HUDEP-2 (cell line): Measurements from ENCODE around the gene PSMG1.
"Not testable (repeated sequence)": the region's sequence is repeated elsewhere in the genome, so short reads cannot be mapped to it uniquely, and the experiment has no call there.

ENCODE experiments used
- DNase-seq, 76 experiments: peaks; one replicate each; lab custom pipeline; 2025; ENCODE audit not compliant: unreplicated experiment in 76 of 76; lab: John Stamatoyannopoulos, UW

PSMG1 gene

DNA sequence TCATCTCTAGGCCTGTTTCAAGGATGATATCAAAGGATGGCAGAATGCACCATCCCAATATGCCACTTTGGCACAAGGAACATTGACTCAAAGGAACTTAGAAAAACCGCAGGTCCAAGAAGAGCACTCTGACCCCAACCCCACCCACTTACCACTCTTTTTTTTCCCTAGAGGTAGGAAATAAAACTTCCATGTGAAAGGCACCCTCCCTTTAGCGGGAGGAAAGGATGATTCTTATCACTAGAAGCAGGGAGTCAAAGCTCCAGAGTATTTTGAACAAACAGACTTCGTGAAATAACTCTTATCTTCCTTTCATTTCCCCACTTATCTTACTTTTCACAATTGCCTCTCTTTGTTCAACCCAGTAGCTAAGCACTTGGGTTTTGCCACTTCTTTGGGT, 22.2 kb downstream of the PSMG1 start:
- no peak for DNase-seq

DNA sequence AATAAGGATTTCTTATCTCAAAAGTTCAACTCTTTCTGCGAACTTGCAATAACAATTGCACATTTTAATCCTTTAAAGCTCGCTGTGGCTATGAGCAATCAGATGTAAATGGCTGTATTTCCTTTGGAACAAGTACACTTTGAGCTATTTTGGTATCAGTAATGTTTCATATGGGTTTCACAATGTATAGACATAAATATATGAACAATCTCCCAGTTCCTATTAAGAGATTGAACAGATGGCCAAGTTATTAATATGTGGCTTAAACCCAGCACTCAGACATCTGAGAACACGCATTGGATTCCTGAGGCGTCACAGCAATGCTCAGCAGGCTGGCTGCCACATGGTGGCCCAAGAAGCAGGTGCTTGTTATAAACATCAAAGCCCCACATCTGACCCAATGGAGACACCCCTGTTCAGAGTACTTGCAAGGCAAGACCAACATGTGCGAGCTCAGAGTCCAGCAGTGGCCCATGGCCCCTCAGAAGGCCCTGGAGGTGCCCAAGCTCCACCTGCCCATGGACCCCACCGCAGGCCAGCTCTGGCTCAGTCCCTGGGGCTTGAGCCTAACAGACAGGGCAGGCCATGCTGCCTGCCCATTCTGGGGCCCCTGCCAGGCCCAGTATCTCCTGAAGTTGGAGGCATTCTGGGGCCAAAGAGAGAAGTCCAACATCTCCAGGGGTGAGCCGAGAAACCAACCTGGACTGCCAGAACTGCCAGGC, 23.7 kb downstream of the PSMG1 start:
- DNase-seq, result no peak

DNA sequence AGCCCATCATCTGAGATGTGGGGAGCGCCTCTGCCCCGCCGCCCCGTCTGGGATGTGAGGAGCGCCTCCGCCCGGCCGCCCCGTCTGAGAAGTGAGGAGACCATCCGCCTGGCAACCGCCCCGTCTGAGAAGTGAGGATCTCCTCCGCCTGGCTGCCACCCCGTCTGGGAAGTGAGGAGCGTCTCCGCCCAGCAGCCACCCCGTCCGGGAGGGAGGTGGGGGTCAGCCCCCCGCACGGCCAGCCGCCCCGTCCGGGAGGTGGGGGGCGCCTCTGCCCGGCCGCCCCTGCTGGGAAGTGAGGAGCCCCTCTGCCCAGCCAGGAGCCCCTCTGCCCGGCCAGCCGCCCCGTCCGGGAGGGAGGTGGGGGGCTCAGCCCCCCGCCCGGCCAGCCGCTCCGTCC, 26.0 kb downstream of the PSMG1 start:
- DNase-seq, result not testable (repeated sequence)

DNA sequence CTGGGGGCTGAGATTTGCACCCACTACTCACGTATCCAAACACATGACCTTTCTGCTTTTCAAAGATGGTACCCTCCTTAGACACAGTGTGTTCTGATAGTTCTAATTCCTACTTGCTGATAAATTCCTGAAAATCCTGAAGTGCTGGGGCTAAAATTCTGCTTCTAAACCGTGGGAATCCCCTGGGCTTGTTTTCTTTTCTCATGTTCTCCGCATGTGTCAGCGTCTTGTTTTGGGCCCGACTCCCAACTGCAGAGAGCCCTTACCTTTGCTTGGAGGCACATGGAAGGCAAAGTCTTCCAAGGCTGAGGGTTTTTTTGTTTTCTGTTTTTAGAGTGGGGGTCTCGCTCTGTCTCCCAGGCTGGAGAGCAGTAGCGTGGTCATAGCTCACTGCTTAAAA, 27.2 kb downstream of the PSMG1 start:
- DNase-seq, result no peak

DNA sequence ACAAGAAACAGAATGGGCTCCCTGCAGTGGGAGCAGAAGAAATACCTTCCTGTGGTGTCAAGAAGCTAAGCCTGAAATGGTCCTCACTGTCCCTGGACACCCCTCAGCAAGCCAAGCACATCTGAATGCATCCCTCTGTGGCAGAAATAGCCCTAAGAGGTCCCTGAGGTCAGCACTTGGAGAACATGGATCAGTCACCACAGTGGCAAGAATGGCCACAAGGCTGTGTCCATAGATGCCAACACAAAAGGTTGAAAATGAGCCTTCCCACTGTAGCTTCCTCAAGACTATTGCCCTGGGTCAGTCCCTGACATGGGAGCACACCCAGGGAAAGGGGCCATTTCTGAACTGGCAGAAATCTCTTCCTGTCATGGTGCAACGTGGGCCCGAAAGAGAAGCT, 27.7 kb downstream of the PSMG1 start:
- DNase-seq, result no peak

DNA sequence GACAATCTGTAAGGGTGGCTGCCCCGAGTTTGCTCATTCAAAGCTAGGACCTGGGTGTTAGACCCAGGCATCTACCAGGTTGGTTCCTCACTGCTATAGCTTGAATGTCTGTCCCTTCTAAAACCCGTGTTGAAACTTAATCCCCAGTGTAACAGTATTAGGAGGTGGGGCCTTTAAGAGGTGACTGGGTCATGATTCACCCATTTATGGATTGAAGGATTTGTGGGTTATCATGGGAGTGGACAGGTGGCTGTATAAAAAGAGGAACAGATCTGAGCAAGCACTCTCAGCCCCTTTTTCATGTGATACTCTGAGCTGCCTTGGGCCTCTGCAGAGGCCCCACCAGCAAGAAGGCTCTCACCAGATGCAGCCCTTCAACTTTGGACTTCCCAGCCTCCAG, 29.4 kb downstream of the PSMG1 start:
- no peak for DNase-seq

DNA sequence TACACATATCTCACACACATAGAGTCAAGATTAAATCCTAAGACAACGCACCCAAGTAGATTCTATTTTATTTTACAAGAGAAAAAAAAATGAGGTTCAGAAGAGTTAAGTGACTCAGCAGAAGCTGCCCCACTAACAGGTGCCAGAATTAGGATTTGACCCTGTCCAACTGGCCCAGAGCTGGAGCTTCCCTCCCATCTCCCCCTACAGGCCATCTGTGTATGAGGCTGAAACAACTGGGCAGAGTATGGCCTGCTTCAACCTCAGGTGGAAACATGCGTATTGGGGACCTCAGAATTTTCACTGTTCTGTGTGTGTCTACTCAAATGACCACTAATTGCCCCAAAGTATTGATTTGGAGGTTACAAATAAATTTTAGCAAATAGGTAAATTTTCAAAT, 29.9 kb downstream of the PSMG1 start:
- peak in 27 of 76 experiments; percentile 8 to 60 (median 26) for DNase-seq

DNA sequence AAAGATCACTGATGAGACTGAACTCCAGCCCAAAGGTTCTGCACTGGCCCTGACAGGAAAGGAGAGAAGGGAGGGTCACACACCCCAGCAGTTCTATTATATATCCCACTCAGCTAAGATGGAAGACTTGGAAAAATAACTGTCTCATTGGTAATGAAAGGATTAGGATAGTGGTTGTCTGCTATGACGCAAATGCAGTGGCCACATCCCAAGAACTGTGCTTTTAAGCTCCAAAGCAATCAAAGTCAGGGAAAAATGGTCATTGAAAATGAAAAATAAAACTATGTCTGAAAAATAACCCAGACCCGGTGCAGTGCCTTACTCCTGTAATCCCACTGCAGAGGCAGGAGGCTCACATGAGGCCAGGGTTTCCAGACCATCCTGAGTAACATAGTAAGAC, 31.0 kb downstream of the PSMG1 start:
- DNase-seq, result no peak

DNA sequence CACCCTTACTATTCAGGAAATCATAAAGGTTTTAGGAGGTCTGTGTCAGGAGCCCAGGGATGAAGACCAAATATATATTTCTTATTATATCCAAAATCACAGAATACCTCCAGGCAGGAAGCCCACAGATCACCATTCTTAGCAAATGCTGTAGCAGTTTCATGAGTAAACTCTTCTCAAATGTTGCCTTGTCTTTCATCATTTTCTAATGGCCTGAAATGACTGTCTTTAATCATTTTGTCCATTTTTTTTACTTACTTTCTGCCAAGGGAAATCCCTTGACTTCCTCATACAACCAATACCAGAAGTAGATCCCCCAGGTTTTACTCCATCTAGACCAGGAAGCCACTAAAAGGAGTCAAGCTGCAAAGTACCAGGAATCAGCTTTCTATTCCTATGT, 32.4 kb downstream of the PSMG1 start:
- DNase-seq, result no peak

DNA sequence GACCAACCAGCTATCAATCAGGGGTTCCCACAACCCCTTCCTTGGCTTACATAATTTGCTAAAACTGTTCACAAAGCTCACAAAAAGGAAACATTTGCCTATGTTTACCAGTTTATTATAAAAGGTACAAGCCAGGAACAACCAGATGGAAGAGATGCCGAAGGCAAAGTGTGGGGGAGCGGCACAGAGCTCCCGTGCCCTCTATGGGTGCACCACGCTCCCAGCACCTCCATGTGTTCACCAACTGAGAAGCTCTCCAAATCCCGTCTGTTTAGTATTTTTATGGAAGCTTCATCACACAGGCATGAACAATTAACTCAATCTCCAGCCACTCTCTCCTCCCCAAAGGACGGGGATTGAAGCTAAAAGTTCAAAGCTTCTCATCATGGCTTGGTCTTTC, 32.9 kb downstream of the PSMG1 start:
- DNase-seq, result no peak

DNA sequence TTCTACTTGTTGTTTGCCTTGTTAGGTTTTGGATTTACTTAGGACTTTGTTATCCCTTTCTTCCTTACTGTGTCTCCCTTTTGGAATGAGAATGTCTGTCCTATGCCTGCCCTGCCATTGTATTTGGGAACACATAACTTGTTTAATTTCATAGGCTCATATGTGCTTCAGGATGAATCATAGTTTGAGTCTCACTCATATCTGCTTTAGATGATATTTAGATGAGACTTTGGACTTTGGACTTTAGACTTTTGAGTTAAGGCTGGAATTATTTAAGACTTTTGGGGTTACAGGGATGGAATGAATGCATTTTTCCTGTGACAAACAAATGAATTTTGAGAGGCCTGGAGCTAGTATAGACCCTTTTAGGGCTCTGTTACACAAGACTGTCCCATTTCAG, 33.4 kb downstream of the PSMG1 start:
- no peak for DNase-seq

DNA sequence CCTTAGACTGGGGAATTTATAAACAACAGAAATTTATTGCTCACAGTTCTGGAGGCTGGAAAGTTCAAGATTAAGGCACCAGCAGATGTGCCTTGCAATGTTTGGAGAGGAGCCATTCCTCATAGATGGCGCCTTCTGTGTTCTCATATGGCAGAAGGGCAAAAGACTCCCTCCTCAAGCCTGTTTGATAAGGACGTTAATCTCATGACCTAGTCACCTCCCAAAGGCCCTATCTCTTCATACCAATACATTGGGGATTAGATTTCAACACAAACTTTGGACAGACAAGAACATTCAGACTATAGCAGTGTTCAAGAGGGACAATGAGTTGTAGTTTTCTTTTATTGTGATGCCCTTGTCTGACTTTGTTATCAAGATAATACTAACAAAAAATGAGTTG, 34.3 kb downstream of the PSMG1 start:
- peak in 68 of 76 experiments; percentile 14 to 97 (median 68) for DNase-seq

DNA sequence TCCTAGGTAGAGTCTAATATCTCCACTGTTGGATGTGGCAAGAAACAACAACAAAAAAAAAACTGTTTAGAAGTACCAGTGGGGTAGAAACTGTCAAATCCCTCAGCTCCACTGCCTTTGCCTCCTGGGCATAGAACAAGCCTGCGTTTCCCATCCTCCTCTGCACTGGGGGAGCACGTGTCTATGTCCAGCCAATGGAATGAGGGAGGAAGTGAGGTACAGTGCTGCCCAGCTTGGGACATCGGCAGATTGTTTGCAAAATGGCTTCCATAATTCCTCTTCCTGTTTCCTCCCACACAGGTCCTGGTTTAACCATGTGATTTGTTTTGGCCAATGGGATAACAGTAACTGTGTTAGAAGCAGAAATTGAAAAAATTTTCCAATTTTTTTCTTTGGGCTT, 39.1 kb downstream of the PSMG1 start:
- no peak for DNase-seq

DNA sequence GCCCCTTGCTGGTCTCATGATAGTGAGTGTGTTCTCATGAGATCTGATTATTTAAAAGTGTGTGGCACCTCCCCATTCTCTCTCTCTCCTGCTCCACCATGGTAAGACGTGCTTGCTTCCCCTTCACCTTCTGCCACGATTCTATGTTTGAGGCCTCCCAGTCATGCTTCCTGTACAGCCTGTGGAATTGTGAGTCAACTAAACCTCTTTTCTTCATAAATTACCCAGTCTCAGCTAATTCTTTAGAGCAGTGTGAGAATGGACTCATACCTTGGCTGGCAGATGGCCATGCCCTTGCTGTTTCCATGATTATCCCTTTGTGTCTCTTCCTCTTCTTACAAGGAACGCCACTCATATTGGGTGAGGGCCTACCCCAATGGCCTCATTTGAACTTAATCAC, 40.3 kb downstream of the PSMG1 start:
- DNase-seq, result no peak

DNA sequence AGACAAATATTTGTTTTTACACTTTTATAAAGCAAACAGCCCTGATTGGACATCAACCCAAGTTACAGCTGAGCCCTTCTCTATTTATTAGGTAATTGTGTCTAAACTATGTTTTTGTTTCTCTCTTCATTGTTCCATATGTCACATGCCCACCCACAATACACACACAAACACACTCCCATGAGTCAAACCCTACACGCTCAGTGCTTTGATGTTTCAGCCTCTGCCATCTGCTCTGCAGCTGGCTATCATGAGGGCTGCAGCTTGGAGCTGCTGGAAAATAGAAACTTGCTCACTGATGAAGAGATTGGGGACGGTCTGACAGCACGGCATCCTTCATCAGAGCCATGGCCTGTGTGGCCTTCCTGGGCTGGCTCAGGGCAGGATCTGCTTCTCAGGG, 41.7 kb downstream of the PSMG1 start:
- peak in 1 of 76 experiments; percentile 19 for DNase-seq

DNA sequence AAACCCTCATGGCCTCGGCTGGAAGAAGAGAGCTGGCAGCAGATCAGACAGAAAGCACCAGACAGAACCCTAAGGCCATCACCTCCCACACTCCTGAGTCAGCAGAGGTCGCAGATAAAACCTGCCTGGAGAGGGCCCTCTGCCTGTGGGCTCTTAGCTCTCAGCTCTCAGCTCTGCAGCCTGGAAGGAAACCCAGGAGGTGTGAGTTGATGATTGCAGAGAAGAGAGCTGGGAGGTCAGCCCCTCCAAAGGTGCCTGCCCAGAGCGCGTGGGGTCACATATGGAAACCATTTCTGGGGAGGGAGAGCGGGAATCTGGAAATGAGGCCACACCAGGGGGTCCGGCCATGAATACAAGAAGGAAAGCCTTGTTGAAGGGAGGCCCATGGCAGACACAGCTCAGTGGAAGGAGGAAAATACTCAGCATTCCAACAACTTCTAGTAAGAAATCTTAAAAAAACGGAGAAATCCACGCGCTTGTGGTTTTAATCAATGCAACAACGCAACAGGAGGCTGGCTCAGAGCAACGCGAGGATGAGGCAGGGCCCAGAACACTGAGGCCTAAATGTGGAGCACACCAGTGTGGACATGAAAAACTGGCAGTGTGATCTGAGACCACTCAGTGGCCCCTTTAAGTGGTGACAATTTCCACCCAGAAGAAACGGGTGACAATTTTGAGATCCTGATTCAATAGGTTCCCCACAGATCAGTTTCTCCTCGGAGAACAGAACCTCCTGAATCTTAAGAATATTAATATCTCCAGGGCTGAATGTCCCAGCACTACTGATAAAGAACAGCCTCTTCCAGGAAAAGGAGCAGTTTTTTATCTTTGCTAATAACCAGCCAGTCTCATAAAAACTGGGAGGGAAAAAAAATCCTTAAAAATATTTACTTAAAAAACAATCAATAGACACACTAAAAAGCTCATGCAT, 45.7 kb downstream of the PSMG1 start:
- DNase-seq, result peak in 71 of 76 experiments; percentile 29 to 90 (median 60)

DNA sequence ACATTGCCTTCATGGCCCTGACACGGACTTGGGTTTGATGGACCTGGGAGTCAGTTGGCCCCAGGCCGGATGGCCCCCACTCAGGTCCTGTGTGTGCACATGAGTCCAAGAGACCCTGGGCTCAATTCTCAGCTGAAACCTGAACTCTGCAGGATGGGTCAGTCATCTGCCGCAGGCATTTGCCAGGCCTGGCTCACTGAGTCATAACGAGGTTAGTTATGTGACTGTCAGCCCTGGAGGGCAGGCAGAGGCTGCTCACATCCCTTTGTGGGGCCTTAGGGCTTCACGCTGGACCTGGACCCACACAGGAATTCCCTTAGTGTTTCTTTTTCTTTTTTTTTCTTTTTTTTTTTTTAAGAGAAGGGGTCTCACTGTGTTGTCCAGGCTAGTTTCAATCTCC, 46.5 kb downstream of the PSMG1 start:
- DNase-seq, result no peak

DNA sequence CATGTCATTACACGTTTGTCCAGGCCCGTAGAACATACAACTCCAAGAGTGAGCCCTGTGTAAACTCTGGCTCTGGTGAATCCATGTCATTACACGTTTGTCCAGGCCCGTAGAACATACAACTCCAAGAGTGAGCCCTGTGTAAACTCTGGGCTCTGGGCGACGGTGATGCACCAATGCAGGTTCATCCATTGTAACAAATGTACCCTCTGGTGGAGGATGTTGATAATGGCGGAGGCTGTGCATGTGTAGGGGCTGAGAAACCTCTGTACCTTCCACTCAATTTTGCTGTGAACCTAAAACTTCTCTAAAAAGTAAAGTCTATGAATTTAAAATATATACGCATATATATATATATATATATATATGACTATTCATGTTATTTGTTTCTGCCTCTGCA, 47.1 kb downstream of the PSMG1 start:
- peak in 16 of 76 experiments; percentile 9 to 43 (median 20) for DNase-seq

DNA sequence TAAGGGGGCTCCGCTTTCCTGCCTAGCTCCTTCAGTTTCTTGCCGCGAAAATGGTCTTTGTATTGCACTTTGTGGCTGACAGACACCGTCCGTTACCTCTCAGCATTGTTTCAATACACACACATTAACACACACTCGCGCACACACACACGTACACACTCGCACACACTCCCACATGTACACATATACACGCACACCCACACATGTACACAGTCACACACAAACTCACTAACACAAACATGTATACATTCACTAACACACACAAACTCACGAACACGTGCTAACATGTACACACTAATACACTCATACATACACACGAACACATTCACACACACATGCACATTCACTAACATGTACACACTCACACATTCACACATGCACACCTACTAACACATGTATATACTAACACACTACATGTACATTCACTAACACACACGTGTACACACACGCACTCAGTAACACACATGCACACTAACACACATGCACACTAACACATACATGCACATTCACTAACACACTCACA, 48.9 kb downstream of the PSMG1 start:
- no peak for DNase-seq

DNA sequence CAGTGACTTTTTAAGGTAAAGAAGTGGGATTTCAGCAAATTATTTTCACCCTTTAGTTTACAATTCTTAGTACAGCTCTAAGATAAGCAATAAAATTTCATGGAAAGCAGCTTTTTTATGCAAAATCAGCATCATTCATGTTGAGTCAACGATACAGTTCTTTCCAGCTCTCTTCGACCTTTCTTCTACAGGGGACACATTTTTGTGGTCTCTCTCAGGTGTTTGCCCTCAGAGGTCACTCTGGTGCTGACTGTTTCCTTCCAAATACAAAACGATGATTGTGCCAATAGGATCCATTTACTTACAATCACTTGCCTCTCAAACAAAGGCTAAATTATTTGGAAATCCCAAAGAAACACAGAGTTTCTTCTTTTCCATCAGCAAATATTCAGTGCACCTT, 51.0 kb downstream of the PSMG1 start:
- no peak for DNase-seq

DNA sequence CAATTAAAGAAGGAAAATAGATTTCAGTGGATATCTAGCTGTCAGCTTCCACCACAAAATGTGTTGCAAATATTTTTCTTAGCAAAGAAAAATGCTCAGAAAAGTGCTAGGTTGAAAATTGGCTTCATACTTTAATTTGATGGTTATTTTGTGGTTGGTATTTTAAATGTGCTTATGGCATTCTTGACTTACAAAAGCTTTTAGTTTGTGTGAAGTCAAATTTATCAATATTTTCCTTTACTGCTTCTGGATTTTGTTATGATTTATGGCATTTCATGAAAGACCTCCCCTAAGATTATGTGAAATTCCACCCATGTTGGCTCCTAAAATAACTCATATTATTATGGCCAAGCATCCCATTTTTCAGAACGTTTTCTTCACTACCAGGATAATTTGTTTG, 51.5 kb downstream of the PSMG1 start:
- DNase-seq, result no peak

DNA sequence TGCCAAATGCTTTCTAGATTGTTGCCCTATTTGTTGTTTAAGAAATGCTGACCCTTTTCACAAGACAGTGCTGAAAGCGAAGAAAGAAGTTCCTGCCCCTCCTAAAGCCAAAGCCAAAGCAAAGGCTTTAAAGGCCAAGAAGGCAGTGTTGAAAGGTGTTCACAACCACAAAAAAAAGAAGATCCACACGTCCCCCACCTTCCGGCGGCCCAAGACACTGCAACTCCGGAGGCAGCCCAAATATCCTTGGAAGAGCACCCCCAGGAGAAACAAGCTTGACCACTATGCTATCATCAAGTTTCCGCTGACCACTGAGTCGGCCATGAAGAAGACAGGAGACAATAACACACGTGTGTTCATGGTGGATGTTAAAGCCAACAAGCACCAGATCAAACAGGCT, 55.7 kb downstream of the PSMG1 start:
- DNase-seq, result no peak
